CD4-positive, alpha-beta T cell treated with Interleukin-17A for 1 hour (primary cell): ENCODE data around the gene MESP2.
"Not testable (repeated sequence)": the region's sequence is repeated elsewhere in the genome, so short reads cannot be mapped to it uniquely, and the experiment has no call there.

ENCODE experiments used
- DNase-seq: peaks from one replicate; pipeline ENCODE4 v3.0.0-alpha.2; 2020

The MESP2 gene

DNA sequence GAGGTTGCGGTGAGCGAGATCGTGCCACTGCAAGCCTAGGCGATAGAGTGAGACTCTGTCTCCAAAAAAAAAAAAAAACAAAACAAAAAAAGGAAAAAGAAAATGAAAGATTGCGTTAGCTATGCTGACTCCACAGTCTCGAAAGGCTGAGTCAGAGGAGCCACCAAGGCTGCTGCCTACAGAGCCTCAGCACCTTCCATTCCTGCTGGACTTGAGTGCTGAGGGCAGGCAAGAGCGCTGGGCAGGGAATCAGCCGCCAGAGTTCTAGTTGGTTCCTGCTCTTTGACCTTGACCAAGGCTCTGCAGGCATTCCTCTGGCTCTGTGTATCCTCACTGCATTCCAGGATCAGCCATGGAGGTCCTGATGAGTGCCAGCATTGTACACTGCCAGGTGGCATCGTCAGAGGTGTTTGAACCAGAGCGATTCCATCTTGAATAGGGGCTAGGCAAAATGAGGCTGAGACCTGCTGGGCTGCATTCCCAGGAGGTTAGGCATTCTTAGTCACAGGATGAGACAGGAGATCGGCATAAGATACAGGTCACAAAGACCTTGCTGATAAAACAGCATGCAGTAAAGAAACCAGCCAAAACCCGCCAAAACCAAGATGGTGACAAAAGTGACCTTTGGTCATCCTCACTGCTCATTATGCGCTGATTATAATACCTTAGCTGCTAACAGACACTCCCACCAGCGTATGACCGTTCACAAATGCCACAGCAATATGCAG, 5.9 kb downstream of the MESP2 start:
- no peak for DNase-seq

DNA sequence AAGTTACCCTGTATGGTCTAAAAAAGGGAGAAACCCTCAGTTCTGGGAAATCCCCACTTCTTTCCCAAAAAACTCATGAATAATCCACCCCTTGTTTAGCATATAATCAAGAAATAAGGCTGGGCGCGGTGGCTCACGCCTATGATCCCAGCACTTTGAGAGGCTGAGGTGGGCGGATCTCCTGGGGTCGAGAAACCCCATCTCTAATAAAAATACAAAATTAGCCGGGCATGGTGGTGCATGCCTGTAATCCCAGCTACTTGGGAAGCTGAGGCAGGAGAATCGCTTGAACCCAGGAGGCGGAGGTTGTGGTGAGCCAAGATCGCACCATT, 6.5 kb downstream of the MESP2 start:
- DNase-seq, result peak; percentile 2

DNA sequence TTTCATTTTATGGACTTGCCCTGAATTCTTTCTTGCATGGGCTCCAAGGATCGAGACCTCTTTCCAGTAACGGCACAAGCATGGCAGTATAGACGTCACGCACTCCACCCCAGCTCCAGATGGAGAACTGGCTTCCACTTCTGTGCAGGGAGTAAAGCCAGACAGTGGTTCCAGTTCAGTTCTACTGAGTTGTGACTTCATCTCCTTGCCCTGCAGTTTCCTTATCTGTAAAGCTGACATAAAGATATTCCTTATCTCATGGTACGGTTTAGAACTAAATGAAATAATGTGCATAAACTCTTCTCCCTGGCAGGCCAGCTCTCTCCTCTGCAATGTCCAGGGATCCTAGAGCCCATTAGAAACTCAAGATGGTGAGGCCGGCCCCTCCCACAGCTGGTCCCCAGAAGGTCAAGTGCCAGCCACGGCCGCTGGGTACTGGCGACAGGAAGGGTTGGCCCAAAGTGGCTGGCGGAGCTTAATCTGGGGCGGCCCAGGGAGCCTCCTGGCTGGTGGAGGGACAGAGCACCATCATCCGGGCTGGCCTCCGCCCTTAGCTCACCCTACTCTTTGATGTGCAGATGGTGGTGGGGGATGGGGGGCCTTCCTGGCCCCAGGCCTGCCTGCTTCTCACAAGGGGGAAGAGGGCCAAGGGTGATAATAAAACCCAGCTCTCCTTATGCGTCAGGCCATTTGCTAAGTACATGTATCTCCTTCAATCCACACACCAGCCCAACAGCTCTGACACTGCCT, 7.2 kb downstream of the MESP2 start:
- no peak for DNase-seq

DNA sequence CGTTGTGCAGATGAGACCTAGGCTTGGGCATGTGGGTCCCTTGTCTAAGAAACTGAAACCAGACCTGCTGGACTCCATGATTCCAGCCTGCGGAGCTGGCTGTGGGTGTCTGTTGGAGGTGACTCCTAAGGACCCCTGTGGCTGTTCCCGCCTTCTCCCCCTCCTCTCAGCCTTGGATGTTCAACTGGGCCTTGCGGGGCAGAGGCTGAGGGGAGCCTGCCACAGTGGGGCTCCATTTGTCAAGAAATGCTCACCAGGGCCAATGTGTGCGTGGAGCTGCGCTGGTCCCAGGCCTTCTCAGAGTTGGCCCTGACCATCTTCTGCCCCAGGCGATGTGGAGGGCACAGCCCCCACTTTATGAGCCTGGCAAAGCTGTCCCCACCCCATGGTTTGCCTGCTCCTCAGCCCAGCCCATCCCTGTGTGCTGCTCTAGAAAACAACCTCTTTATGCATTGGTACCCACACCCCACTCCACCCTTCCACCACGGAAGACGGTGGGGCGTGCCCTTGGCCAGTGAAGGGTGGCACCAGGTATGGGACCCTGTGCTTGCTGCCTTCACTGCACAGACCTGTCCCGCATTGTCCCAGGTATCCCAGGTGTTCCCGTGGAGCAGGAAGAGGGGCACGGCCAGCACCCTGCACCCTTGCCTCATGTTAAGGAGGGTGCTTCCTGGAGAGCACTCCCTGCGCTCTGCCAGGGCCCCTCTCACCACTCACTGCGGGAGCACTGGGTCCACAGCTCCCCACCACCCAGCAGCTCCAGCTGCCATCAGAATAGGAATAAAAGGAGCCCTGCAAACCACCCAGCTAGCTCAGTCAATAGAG, 7.9 kb downstream of the MESP2 start:
- no peak for DNase-seq

DNA sequence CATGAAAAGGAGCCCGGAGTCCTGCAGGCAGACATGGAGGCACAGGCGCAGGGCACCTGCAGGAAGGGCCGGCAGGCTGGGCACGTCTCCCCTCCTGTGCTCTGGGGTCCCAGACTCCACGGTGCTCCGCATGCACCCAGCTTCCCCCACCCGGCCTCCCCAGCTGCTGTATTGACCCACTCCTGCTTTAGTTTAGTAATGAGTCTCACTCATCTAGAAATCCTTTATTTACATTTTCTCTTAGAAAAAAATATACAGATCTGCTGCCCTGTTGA, 8.5 kb downstream of the MESP2 start:
- DNase-seq, result no peak

DNA sequence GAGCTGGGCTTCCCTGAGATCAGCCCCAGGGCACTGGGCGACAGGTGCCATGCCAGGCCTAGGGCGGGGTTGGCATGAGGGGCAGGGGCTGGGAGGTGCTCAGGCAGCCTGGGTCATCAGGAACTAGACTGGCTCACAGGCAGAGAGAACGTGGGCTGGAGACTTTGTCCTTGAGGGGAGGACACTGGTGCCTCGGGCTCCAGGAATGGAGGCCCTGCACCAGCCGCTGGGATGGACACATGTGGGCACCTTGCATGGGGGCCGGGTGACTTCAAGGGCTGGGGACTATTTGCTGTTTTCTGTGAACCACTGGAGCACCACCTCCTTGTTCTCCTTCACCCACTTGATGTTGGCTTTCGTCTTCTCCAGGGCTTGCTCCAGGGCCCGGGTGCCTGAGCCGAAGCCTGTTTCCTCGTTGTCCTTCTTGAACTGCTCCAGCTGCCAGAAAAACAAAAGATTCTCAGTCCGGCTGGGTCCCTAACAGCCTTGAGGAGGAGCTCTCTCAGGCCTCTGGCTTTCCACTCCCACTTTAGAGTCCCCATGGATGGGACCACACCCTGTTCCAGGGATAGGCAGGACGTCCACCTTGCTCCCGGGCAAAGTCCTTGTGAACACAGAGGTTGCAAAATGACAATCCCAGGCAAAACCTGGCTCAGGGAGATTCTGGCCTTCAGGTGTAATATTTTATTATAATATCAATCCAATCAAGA, 9.1 kb downstream of the MESP2 start:
- no peak for DNase-seq

DNA sequence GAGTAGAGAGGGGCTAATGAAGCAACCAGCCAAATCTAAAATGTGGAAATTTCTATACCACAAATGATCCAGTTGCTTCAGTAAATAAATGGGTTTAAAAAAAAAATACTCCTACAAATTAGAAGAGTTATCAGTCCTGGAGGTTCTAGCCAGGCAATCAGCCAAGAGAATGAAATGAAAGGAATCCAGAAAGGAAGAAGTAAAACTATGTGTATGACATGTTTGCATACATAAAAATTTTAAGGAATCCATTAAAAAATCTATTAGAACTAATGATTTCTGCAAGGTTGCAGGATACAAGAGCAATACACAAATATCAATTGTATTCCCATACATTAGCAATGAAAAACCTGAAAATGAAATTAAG, 9.6 kb downstream of the MESP2 start:
- no peak for DNase-seq

DNA sequence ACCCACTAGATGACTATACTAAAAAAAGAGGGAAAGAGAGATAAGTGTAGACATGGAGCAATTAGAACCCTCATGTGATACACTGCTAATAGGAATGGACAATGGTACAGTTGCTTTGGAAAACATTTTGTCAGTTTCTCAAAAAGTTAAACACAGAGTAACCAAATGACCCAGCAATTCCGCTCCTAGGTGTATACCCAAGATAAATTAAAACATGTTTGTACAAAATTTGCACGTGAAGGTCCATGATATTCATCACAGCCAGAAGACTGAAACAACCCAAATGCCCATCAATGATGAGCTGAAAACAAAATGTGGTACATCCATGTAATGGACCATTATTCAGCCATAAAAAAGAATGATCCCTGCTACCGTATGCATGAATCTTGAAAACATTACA, 11.8 kb downstream of the MESP2 start:
- DNase-seq, result no peak

DNA sequence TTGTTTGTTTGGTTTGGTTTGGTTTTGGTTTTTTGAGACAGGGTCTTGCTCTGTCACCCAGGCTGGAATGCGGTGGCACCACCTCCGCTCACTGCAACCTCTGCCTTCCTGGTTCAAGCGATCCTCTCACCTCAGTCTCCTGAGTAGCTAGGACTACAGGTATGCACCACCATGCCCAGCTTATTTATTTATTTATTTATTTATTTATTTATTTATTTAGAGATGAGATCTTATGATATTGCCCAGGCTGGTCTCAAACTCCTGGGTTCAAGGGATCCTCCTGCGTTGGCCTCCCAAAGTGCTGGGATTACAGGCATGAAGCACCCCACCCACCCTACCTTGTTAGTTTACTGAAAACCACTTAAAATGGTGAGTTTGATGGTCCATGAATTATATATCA, 12.5 kb downstream of the MESP2 start:
- not testable (repeated sequence) for DNase-seq

DNA sequence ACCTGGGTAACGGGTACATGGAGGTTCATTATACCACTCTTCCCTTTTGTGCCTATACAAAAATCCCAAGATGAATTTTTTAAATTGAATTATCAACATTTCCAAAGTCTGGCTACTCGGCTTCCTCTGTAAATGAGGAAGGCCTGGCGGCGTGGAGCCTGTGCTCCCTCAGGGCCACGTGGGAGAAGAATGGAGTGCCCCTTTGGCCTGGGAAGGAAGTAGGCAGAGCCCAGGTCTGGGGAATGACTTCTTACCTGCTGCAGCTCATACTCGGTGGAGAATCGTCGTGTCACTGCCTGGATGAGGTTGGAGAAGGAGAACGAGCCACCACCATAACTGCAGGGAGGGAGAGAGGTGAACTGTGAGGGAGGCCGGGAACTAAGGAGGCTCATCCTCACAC, 14.1 kb downstream of the MESP2 start:
- no peak for DNase-seq

DNA sequence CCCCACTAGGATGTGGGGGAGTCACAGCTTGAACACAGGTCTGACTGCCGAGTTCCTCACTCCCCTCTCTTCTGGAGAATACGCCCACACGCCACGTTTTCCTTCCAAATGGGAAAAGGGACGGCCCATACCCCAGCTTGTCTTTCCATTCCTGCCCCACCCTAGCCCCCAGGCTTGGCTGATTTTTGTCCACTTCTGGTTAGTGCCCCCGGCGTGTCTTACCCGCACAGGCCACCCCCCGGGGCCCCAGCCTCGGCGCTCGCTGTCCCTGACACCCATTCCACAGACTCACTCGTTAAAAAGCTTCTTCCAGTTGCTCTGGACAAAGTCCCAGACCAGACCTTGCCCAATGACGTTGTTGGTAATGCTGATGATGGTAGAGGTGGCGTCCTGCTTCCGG, 14.5 kb downstream of the MESP2 start:
- DNase-seq, result no peak

DNA sequence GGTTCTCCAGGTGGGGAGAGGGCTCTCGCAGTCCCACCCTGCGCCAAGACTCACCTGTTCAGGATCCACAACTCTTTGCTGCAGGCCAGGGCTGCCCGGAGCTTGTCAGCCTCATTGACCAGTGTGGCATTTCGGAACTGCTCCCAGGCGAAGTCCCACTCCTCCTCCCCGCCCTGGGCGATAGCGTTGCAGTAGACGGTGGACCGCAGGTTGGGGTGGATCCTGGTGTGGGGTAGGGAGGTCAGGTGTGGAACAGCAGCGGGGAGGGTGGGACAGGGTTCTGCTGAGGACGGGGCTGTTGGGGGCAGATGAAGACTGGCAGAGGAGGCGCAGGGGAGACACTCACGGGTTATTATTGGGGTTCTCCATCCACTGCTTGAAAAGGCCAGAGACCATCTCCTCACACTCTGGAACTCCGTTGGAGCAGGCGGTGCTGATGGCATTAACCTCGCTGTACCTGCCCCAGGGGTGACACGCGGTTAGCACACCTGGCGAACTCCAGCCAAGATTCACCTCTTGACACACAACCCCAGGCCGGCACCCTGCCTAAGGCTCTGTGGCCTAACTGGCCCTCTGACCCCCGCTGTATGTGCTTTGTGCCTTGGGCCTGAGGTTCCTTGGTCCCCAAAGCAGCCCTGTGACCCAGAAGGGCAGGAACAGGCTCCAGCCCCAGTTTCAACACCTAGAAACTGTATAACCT, 16.1 kb downstream of the MESP2 start:
- no peak for DNase-seq

DNA sequence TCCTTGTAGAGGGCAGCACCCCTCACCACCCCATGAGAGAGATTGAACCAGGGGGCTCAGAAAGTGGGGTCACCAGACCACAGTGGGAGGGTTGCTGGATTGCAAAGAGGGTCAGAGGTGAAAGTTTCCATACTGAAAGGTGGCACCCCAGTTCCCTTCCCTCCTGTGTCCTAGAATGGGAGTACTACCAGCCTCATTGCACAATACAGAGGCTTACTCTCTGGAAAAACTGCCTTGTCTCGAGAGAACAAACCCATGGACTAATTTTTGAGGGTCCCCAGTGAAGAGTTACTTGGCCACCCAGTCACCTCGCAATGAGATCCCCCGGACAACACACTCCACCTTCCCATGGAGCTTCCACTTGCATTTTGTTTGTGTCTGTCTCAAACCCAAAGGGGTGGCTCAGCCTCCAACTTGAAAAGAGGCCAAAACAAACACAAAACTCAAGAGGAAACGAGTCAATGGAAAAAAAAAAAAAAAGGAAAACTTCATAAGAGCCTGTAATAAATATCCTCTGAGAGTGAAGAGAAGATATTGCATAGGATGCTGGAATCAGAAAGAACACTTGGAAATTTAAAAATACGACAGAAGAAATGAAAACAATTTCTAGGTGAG, 18.6 kb downstream of the MESP2 start:
- no peak for DNase-seq

DNA sequence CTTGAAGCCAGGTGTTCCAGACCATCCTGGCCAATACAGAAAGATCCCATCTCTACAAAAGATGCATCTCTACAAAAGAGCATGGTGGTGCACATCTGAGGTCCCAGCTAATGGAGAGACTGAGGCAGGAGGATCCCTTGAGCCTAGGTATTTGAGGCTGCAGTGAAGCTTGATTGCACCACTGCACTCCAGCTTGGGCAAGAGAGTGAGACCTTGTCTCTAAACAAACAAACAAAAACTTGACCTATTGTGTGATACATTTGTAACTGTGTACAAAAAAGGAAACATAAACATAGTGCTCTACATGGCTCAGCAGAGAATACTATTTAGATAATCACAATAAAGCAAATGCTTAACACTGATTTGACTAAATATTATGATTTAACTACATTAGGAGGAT, 19.9 kb downstream of the MESP2 start:
- DNase-seq, result no peak

DNA sequence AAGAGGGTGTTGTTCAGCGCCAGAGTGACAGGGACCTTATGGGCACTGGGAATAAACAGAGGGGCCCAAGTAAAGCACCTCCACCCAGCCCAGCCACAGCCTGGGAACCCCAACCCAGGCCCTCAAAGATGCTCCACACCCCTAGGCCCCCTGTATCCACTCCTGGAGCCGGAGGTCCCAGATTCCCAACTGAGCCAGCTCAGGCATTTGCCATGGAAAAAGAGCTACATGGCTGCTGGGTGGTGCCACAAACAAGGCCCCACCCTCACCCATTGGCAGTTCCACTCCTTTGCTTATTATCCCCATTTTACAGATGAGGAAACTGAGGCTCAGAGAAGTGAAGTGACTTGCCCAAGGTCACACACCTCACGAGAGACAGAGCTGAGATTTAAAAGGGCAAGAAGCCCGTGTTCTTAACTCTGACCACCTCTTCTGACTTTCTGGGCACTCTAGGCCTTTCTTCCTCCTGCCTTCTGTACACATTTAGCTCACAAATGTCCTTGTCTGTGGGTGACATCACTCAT, 21.6 kb downstream of the MESP2 start:
- DNase-seq, result no peak

DNA sequence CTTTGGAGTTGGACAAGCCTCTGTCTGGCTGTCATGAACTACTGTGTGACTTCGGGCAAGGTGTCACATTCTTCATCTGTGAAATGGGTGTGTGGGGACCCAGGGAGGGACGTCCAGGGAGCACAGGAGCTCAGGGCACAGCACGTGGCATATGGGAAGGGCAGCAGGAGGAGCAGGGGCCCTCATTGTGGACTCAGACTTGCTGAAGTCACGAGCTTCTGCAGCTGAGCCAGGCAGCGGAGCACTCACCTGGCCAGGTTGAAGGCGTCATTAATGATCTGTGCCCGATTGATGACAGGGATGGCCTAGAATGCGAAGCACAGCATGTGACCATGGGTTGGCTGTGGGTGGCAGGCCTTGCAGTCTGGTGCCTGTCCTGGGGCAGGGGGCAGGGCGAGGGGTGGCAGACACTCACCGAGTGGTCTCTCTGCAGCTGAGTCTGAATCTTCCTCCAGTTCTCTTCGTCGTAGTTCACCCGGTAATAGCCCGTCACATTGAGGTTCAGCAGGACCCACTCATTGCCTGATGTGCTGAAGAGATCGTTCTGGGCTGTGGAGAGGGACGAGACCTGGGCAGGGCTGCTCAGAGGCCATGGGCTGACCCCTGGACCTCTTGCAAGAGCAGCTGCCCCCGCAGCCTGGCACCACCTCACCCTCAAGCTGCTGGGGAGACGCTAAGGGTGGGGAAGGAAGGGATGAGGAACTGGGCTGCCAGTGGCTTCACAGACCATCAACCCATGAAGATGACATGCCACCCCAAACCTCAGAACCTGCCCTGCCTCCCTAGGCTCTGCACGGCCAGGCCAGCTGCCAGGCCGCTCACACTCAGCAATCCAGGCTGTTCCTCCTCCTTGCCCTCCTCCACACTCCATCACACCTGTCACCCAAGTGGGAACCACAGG, 23.1 kb downstream of the MESP2 start:
- no peak for DNase-seq

DNA sequence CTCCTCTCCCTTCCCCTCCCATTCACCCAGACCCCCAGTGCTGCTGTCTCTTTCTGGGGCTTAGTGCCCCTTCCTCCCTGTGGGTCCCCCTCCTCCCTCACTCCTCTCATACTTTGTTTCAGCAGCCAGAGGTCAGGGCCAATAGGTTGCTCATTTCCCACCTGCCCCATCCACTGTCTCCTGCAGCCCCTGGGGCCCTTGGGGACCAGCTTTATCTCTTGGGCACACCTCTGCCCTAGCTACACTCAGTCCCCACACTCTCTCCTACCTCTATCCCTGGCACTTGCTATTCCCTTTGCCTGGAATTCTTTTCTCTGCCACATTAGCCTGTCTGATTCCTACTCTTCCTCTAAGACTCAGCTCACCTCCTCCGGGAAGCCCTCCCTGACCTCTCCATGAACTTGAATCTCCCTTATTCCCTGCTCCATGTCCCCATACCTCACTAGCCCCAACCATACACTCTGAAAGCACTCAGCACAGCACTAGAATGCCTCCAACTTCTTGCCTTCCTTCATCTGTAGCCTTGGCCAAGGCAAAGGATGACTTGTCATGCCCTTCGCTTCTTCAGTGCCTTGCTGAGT, 23.9 kb downstream of the MESP2 start:
- DNase-seq, result no peak

DNA sequence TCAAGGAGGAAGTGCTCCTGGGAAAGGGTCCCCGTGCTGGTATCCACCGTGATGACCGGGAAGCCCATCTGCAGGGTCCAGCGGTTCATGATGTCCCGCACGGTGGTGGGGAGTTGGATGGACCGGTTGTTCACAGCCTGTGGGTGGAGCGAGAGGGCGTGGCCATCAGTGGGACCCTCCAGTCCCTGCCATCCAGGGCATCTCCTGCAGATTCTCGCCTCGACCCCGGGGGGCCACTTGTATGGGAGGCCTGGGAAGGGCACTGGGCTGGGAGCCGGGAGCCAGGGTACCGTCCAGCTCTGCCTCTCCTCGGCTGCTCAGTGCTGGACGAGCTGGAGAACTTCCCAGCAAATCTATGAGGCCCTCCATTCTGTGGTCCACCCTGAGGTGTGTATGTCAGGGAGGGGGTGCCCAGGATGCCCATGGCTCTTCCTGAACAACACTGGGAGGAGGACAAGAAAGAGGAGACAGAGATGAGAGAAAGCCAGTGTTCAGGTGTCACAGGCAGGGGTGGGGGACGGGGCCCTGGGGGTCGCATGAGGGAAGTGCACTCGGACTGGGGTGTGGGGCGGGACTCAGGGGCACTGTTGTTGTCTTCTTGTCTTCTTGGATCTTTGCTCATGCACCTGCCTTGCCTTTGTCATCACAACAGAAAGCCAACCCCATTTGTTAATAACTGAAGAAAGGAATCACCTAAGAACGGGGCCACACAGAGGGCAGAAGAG, 25.5 kb downstream of the MESP2 start:
- no peak for DNase-seq

DNA sequence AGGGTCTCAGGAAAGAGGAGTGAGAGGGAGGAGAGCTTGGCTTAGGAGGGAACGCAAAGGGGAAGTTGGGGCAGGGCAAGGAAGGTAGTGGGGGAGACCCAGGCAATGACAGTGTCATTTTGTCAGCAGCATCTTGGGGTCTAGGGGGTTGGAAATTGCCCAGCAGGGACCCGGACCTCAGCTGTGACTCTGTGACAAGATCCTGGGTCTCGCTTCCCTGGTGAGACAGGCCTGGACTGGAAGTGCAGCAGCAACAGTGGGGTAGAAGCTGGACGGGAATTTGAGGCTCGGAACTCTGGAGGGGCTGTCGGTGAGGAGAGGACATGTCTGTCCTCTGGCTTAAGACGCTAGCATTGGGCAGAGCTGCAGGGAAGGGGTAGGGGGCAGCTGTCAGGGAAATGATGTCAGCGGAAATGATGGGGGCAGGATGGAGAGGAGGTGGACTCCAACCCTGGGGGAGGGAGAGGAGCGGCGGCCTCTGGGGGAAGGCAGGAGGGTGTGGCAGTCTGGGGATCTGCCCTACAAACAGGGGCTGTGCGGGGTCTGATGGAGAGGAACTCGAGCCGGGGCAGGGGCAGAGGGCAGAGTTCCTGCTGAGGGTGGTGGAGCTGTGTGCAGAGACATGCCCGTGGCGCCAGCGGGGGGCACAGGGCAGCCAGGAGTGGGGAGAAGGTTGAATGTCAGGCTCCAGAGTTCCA, 26.2 kb downstream of the MESP2 start:
- no peak for DNase-seq
